Kidney (tissue), 14 donors: ENCODE results near the gene KASH5. TPM values are rescaled to one million over a fixed set of nuclear protein-coding genes. Genes with fewer than 3 reads are reported as not detected.
A peak's percentile ranks its signal among the peaks of the same experiment; 100 is the strongest.

ENCODE experiments used
- DNase-seq, 5 donors: peaks; one replicate each; pipeline ENCODE4 v3.0.0-alpha.2; 2013 to 2020
- FAIRE-seq: peaks from 2 replicates; lab custom pipeline; 2012; peaks lifted over from hg19 to GRCh38; lab: Jason Lieb, UNC
- H3K27ac ChIP-seq, 2 donors: one replicate each; pipeline ENCODE4 v1.7.0; 2013; ENCODE audit warnings: low read depth in 2 of 2, low read length in 2 of 2, inconsistent platforms in 1 of 2
- H3K27me3 ChIP-seq: one replicate; pipeline ENCODE4 v1.7.1; 2013; ENCODE audit warnings: low read length, inconsistent platforms; ENCODE audit not compliant: control insufficient read depth, insufficient read depth
- H3K36me3 ChIP-seq, 3 donors: one replicate each; pipeline versions ENCODE4 v1.7.0 to v1.7.1; 2013; ENCODE audit warnings: low read length in 3 of 3, control low read depth in 1 of 3, inconsistent platforms in 1 of 3; ENCODE audit not compliant: insufficient read depth in 3 of 3, control insufficient read depth in 2 of 3
- H3K4me1 ChIP-seq, 3 donors: one replicate each; pipeline versions ENCODE4 v1.7.0 to v1.7.1; 2013; ENCODE audit warnings: low read length in 3 of 3, inconsistent platforms in 1 of 3, low read depth in 1 of 3; ENCODE audit not compliant: control insufficient read depth in 2 of 3, insufficient read depth in 2 of 3
- H3K4me3 ChIP-seq, 3 donors: one replicate each; pipeline versions ENCODE4 v1.7.0 to v1.8.1; 2013; ENCODE audit warnings: low read length in 3 of 3, control low read depth in 1 of 3, inconsistent platforms in 1 of 3
- H3K9ac ChIP-seq, 3 donors: one replicate each; pipeline versions ENCODE4 v1.7.0 to v1.7.1; 2013; ENCODE audit warnings: low read length in 3 of 3, control low read depth in 1 of 3, inconsistent platforms in 1 of 3
- H3K9me3 ChIP-seq, 3 donors: one replicate each; pipeline versions ENCODE4 v1.7.0 to v1.7.1; 2013; ENCODE audit warnings: low read length in 3 of 3, control low read depth in 1 of 3, inconsistent platforms in 1 of 3; ENCODE audit not compliant: control insufficient read depth in 2 of 3, insufficient read depth in 1 of 3
- intact Hi-C: fragments of 100-400 bp; cut with DNase I; formaldehyde crosslinking; loops from one replicate; pipeline ENCODE4 v1.11.1; 2022
- polyA plus RNA-seq: library from polyadenylated mRNA; stranded (reverse); fragments of 350-450 nt; fragmentation: Illumina TruSeq; extraction: RNeasy Lipid Tissue Mini Kit (QIAGEN cat#74804); gene quantifications from one replicate; pipeline ENCODE4 v1.2.3, GENCODE V29; 2014; ENCODE audit warnings: low read depth, low replicate concordance; ENCODE audit not compliant: insufficient read depth
- total RNA-seq: library from RNA; stranded (reverse); fragmentation: NEBNext Ultra II Directional; extraction: Animal tissue kit (Norgen Biotek cat#: 25700); gene quantifications from one replicate; pipeline ENCODE4 v1.2.1, GENCODE V29; 2021
- TF ChIP-seq, protein P1 (sequence below): IDR thresholded peaks from 3 replicates; pipeline ENCODE4 v1.5.1; 2012; ENCODE audit warnings: mild to moderate bottlenecking, moderate library complexity, borderline replicate concordance; ENCODE audit not compliant: insufficient read depth; ENCODE audit errors: extremely low read depth
- donor health status: control.
- donor health status: control.
- donor health status: control.
- donor health status: control.
- donor health status: control.
- donor health status: DM: yes; HTN: yes; CAD: no.
- donor health status: Normal renal cell carcinoma (clear cell type).

KASH5 gene
- total and polyA plus RNA-seq, 2 donors from 2014 or later: not detected

GRCh38 chr19:49422407-49423070, 34.5 kb downstream of the KASH5 start:
- no peak overlapping the region for H3K27ac ChIP-seq
- TF ChIP-seq, protein P1, sequence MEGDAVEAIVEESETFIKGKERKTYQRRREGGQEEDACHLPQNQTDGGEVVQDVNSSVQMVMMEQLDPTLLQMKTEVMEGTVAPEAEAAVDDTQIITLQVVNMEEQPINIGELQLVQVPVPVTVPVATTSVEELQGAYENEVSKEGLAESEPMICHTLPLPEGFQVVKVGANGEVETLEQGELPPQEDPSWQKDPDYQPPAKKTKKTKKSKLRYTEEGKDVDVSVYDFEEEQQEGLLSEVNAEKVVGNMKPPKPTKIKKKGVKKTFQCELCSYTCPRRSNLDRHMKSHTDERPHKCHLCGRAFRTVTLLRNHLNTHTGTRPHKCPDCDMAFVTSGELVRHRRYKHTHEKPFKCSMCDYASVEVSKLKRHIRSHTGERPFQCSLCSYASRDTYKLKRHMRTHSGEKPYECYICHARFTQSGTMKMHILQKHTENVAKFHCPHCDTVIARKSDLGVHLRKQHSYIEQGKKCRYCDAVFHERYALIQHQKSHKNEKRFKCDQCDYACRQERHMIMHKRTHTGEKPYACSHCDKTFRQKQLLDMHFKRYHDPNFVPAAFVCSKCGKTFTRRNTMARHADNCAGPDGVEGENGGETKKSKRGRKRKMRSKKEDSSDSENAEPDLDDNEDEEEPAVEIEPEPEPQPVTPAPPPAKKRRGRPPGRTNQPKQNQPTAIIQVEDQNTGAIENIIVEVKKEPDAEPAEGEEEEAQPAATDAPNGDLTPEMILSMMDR: no peak
- H3K4me1 ChIP-seq: peaks cover 0 to 5% (median 0%) of the 10 kb centered on the region in 3 donors
- no peak for FAIRE-seq
- H3K36me3 ChIP-seq: no peaks in the 10 kb centered on the region
- H3K9ac ChIP-seq: no peak overlapping the region
- peak in 1 of 5 donors; percentile 62 for DNase-seq
- no peaks in the 10 kb centered on the region for H3K9me3 ChIP-seq
- H3K27me3 ChIP-seq: peaks cover 59% of the 10 kb centered on the region
- intact Hi-C loops: no loop called here
- H3K4me3 ChIP-seq: no peak overlapping the region

- TF ChIP-seq, protein P1: no peak
- Histone ChIP-seq H3K4me3 (no peak within 1 kb of the TSS), H3K9me3 (no peaks in the 10 kb centered on the region), H3K27ac (no peak within 1 kb of the TSS), H3K4me1 (peaks cover 0 to 5% (median 0%) of the 10 kb centered on the region in 3 donors), H3K36me3 (no peaks in the 10 kb centered on the region), H3K27me3 (peaks cover 64% of the 10 kb centered on the region), H3K9ac (no peak within 1 kb of the TSS)
- no peak for DNase-seq
- intact Hi-C loops: no loop called here
- no peak for FAIRE-seq
Measured at GRCh38 chr19:49423071-49423984, 35.3 kb downstream of the KASH5 start, which contains the start of gene PTH2. Gene PTH2, minus strand, starts transcription at chr19:49423441. Its CDS starts 102 bp downstream, at chr19:49423339.

- Histone ChIP-seq H3K9ac (no peak overlapping the region), H3K4me1 (peaks cover 0 to 5% (median 0%) of the 10 kb centered on the region in 3 donors), H3K27ac (no peak overlapping the region), H3K9me3 (no peaks in the 10 kb centered on the region), H3K27me3 (peaks cover 60% of the 10 kb centered on the region), H3K36me3 (no peaks in the 10 kb centered on the region), H3K4me3 (no peak overlapping the region)
- intact Hi-C loops: no loop called here
- DNase-seq (no peak), FAIRE-seq (no peak)
- TF ChIP-seq, protein P1: no peak
Measured at GRCh38 chr19:49423985-49424303, 35.9 kb downstream of the KASH5 start.
